ENCODE measurements around the gene CAD. TPM values are rescaled to one million over a fixed set of nuclear protein-coding genes. Genes with fewer than 3 reads are reported as not detected.

The CAD gene
- total and polyA plus RNA-seq, 9 of the 15 experiments (the other 6 are each of a cell fraction or from before 2014, with no cell fraction given) = 7.5 to 126 (median 33.7) TPM

DNA sequence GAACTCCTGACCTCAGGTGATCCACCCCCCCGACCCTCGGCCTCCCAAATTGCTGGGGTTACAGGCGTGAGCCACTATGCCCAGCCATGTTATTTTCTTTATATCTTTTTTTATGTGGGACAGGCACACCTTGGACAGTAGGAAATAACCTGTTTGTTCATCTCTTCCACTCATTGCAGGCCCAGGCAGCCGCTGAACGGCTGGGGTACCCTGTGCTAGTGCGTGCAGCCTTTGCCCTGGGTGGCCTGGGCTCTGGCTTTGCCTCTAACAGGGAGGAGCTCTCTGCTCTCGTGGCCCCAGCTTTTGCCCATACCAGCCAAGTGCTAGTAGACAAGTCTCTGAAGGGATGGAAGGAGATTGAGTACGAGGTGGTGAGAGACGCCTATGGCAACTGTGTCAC is 8.4 kb downstream of the CAD start:
- Histone ChIP-seq H3K36me3 (ENCODE audit: control insufficient read depth, insufficient read depth, low read length) (peaks cover 95% of the 10 kb centered on the region), H3K79me2 (ENCODE audit: control insufficient read depth, insufficient read depth, low read length) (peaks cover 4% of the 10 kb centered on the region; the same call in 2 of the 3 replicates), H3K4me1 (replicated peaks in 1 of 2; ENCODE audit: control insufficient read depth in 2 of 2, insufficient read depth in 2 of 2, low read length in 2 of 2) (no peaks in the 10 kb centered on the region), H3K9me1 (ENCODE audit: control insufficient read depth, insufficient read depth, low read length) (peaks cover 3% of the 10 kb centered on the region), H2AFZ (ENCODE audit: low read depth, low read length) (no peak overlapping the region), H3K4me3 (no peak overlapping the region), H3K9me3 (replicated peaks; ENCODE audit: control insufficient read depth, insufficient read depth, low read depth, low read length) (no peaks in the 10 kb centered on the region), H3K27me3 (ENCODE audit: control insufficient read depth in 2 of 2, insufficient read depth in 2 of 2, low read length in 2 of 2) (no peaks in the 10 kb centered on the region), H3K27ac (ENCODE audit: extremely low read depth, low read depth, low read length) (no peak overlapping the region), H4K20me1 (replicated peaks; ENCODE audit: control insufficient read depth, insufficient read depth, low read length) (no peaks in the 10 kb centered on the region), H3K4me2 (ENCODE audit: insufficient read depth, low read length) (no peak overlapping the region), H3K9ac (ENCODE audit: insufficient read depth in 1 of 2, low read depth in 2 of 2, low read length in 2 of 2) (peak overlapping the region in 1 of 2 experiments; percentile 19; a peak in 1 of 4 replicates)
- no TSS peak for BruUV-seq (replicated peaks)
- in situ Hi-C loops (cut with MboI) = no loop called here
- 92% methylated on average over 7 of the region's 9 CpGs for WGBS (ENCODE audit: insufficient coverage, low coverage, missing lambda C conversion rate)
- intact Hi-C loops (cut with micrococcal nuclease) = no loop called here
- ChIA-PET POLR2A (no interaction called here), CTCF (ENCODE audit: low intra/inter-chr PET ratio) (no interaction called here)
- ATAC-seq (no peak), FAIRE-seq (no peak), DNase-seq (ENCODE audit: extremely low read depth in 1 of 4, low spot score in 3 of 4) (no peak)
- TF ChIP-seq MXI1 (IDR thresholded peaks at IDR 0.05; ENCODE audit: low read depth, low read length) = no peak
- no peak for TF ChIP-seq ESRRB (CRISPR knock-in tag; IDR thresholded peaks at IDR 0.05; ENCODE audit: borderline replicate concordance)
- no peak for TF ChIP-seq YBX1 (IDR thresholded peaks at IDR 0.05)
- no peak for TF ChIP-seq HDGF (IDR thresholded peaks at IDR 0.05)
- no peak for TF ChIP-seq SRF (CRISPR knock-in tag; IDR thresholded peaks at IDR 0.05)

DNA sequence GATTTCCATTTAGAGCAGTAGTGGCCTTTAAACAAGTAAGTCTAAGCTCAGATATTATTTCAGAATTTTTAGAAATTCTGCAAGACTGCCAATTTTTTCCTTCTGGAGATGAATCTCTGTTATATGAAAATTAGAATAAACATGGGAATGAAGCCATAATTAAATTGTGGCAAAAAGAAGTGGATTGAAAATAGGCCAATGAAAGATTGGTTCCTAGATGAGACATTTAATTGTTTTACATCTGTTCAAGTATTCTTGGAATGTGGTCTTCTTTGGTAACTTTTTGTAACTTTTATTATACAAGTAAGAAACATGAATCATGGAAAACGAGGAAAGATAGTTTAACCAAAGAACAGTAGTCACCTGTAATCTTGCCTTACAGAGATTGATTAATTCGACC is 10.3 kb downstream of the CAD start:
- 78% methylated on average over 2 of the region's 2 CpGs for WGBS (ENCODE audit: insufficient coverage, low coverage, missing lambda C conversion rate)
- peaks cover 96% of the 10 kb centered on the region for H3K36me3 ChIP-seq (ENCODE audit: control insufficient read depth, insufficient read depth, low read length)
- no peak for FAIRE-seq
- TF ChIP-seq NR3C1 (CRISPR knock-in tag; IDR thresholded peaks at IDR 0.05) = no peak
- TF ChIP-seq POLR2AphosphoS2 (IDR thresholded peaks at IDR 0.05; ENCODE audit: low read length) = no peak
- TF ChIP-seq, protein P1, sequence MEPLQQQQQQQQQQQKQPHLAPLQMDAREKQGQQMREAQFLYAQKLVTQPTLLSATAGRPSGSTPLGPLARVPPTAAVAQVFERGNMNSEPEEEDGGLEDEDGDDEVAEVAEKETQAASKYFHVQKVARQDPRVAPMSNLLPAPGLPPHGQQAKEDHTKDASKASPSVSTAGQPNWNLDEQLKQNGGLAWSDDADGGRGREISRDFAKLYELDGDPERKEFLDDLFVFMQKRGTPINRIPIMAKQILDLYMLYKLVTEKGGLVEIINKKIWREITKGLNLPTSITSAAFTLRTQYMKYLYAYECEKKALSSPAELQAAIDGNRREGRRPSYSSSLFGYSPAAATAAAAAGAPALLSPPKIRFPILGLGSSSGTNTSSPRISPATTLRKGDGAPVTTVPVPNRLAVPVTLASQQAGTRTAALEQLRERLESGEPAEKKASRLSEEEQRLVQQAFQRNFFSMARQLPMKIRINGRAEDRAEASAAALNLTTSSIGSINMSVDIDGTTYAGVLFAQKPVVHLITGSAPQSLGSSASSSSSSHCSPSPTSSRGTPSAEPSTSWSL (CRISPR knock-in tag; IDR thresholded peaks at IDR 0.05; ENCODE audit: borderline replicate concordance) = no peak
- TF ChIP-seq HDAC3 (IDR thresholded peaks at IDR 0.05; ENCODE audit: borderline replicate concordance, partially characterized antibody) = no peak
- no peak for TF ChIP-seq SMARCA4 (IDR thresholded peaks at IDR 0.05)
- TF ChIP-seq TGIF2 (CRISPR knock-in tag; IDR thresholded peaks at IDR 0.05) = no peak
- no peak for TF ChIP-seq CXXC5 (CRISPR knock-in tag; IDR thresholded peaks at IDR 0.05)
- no peak for TF ChIP-seq STAT5B (CRISPR knock-in tag; IDR thresholded peaks at IDR 0.05)
- TF ChIP-seq DIDO1 (tag; IDR thresholded peaks at IDR 0.05; ENCODE audit: low read depth) = no peak
- TF ChIP-seq ZNF41 (CRISPR knock-in tag; conservative IDR thresholded peaks at IDR 0.05) = no peak
- TF ChIP-seq, protein P2, sequence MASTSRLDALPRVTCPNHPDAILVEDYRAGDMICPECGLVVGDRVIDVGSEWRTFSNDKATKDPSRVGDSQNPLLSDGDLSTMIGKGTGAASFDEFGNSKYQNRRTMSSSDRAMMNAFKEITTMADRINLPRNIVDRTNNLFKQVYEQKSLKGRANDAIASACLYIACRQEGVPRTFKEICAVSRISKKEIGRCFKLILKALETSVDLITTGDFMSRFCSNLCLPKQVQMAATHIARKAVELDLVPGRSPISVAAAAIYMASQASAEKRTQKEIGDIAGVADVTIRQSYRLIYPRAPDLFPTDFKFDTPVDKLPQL (IDR thresholded peaks at IDR 0.05; ENCODE audit: extremely low read depth, insufficient read length) = no peak

More for the DNA sequence above, 10.3 kb downstream of the CAD start:
- peaks cover 3% of the 10 kb centered on the region for H3K9me1 ChIP-seq (ENCODE audit: control insufficient read depth, insufficient read depth, low read length)
- POLR2A ChIA-PET = no interaction called here
- no peaks in the 10 kb centered on the region for H3K27me3 ChIP-seq (ENCODE audit: control insufficient read depth in 2 of 2, insufficient read depth in 2 of 2, low read length in 2 of 2)
- no peak overlapping the region for H3K9ac ChIP-seq (ENCODE audit: insufficient read depth in 1 of 2, low read depth in 2 of 2, low read length in 2 of 2)
- intact Hi-C loops (cut with micrococcal nuclease) = no loop called here
- H3K4me2 ChIP-seq (ENCODE audit: insufficient read depth, low read length) = no peak overlapping the region
- CTCF ChIA-PET (ENCODE audit: low intra/inter-chr PET ratio) = no interaction called here
- no peak overlapping the region for H2AFZ ChIP-seq (ENCODE audit: low read depth, low read length)
- ATAC-seq (no peak), DNase-seq (ENCODE audit: extremely low read depth in 1 of 4, low spot score in 3 of 4) (no peak)
- no peaks in the 10 kb centered on the region for H3K79me2 ChIP-seq (ENCODE audit: control insufficient read depth, insufficient read depth, low read length)
- no peak overlapping the region for H3K27ac ChIP-seq (ENCODE audit: extremely low read depth, low read depth, low read length)
- H3K4me3 ChIP-seq = no peak overlapping the region
- in situ Hi-C loops (cut with MboI) = no loop called here
- no peaks in the 10 kb centered on the region for H4K20me1 ChIP-seq (replicated peaks; ENCODE audit: control insufficient read depth, insufficient read depth, low read length)
- no TSS peak for BruUV-seq (replicated peaks)
- H3K4me1 ChIP-seq (replicated peaks in 1 of 2; ENCODE audit: control insufficient read depth in 2 of 2, insufficient read depth in 2 of 2, low read length in 2 of 2) = no peaks in the 10 kb centered on the region
- H3K9me3 ChIP-seq (replicated peaks; ENCODE audit: control insufficient read depth, insufficient read depth, low read depth, low read length) = no peaks in the 10 kb centered on the region
